ENCODE results near the gene GNMT. TPM values are rescaled to one million over a fixed set of nuclear protein-coding genes. Genes with fewer than 3 reads are reported as not detected.

The GNMT gene
- polyA plus RNA-seq, 1 experiment: 0.39 TPM

DNA sequence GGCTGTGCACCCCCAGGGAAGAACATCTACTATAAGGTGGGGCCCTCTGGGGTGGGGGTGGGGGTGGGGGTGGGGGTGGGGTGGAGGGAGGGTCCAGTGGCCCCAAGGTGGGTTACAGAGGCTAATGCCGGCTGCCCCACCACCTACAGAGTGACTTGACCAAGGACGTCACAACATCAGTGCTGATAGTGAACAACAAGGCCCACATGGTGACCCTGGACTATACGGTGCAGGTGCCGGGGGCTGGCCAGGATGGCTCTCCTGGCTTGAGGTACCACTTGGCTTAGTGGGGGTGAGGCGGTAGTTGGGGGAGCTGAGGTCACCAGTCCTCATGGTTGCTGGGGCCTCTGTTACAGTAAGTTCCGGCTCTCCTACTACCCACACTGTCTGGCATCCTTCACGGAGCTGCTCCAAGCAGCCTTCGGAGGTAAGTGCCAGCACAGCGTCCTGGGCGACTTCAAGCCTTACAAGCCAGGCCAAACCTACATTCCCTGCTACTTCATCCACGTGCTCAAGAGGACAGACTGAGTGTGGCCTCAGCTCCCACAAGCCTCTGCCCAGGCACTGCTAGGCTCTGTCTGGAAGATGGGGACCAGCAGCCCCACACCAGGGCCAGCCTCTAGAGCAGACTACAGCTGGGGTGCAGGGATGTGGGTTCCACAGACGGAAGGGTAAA is 2.8 kb downstream of the GNMT start:
- no peak for DNase-seq (ENCODE audit: low read depth)
- ChIA-PET CTCF (interaction anchor here (0.8 to 3.2 kb wide), 6 partner anchors 11 to 53 kb away, joined by 3 to 12 read pairs (median 3); no protein-coding TSS in a partner anchor), POLR2A (no interaction called here)
- Histone ChIP-seq H3K36me3 (ENCODE audit: control insufficient read depth, insufficient read depth, low read length) (peaks cover 23% of the 10 kb centered on the region), H3K27me3 (ENCODE audit: control insufficient read depth, insufficient read depth, low read length) (no peaks in the 10 kb centered on the region), H3K4me3 (ENCODE audit: low read depth, low read length) (no peak overlapping the region)
- TF ChIP-seq, protein P1, sequence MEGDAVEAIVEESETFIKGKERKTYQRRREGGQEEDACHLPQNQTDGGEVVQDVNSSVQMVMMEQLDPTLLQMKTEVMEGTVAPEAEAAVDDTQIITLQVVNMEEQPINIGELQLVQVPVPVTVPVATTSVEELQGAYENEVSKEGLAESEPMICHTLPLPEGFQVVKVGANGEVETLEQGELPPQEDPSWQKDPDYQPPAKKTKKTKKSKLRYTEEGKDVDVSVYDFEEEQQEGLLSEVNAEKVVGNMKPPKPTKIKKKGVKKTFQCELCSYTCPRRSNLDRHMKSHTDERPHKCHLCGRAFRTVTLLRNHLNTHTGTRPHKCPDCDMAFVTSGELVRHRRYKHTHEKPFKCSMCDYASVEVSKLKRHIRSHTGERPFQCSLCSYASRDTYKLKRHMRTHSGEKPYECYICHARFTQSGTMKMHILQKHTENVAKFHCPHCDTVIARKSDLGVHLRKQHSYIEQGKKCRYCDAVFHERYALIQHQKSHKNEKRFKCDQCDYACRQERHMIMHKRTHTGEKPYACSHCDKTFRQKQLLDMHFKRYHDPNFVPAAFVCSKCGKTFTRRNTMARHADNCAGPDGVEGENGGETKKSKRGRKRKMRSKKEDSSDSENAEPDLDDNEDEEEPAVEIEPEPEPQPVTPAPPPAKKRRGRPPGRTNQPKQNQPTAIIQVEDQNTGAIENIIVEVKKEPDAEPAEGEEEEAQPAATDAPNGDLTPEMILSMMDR (IDR thresholded peaks at IDR 0.05; ENCODE audit: insufficient read depth, low read depth, low read length): no peak

DNA sequence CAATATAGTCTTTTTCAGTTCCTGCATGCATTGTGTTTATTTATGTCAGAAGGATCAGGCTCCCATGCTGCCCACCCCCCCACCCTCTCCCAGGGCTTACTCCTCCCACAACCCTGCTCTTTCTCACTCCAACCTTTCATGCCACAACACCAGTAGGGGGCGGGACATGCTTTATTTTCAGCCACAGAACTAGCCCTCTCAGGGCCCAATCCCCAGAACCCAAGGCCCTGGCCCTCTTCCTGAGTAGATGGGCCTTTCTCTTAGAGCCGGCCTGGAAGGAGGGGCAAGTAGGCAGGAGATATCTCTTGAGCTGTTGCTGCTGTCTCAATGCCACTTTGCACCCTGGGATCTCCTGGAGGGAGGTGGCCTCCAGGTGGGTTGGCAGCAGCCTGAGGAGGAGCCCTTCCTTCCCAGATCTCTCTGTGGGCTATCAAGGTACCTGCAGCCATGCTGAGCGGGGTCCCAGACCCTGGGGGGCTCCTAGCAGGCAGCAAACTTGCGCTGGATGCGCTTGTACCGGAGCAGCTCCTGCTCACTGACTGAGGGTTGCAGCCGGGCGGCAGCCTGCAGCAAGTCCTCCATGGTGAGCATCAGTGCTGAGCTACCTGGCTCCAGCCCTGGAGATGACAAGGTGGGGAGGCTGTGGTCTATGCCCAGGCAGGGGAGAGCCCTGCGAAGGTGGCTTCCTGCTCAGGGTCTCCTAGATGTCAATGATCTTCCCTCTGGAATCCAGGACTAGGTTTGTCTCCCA is 3.5 kb downstream of the GNMT start:
- TF ChIP-seq, protein P1 (IDR thresholded peaks at IDR 0.05; ENCODE audit: insufficient read depth, low read depth, low read length): peak; percentile 45
- DNase-seq (ENCODE audit: low read depth): no peak
- CTCF ChIA-PET: interaction anchor here (0.8 to 3.2 kb wide), 7 partner anchors 10 to 180 kb away, joined by 3 to 12 read pairs (median 3); no protein-coding TSS in a partner anchor
- POLR2A ChIA-PET: no interaction called here
- no peak overlapping the region for H3K4me3 ChIP-seq (ENCODE audit: low read depth, low read length)
- H3K36me3 ChIP-seq (ENCODE audit: control insufficient read depth, insufficient read depth, low read length): peaks cover 23% of the 10 kb centered on the region
- no peaks in the 10 kb centered on the region for H3K27me3 ChIP-seq (ENCODE audit: control insufficient read depth, insufficient read depth, low read length)

DNA sequence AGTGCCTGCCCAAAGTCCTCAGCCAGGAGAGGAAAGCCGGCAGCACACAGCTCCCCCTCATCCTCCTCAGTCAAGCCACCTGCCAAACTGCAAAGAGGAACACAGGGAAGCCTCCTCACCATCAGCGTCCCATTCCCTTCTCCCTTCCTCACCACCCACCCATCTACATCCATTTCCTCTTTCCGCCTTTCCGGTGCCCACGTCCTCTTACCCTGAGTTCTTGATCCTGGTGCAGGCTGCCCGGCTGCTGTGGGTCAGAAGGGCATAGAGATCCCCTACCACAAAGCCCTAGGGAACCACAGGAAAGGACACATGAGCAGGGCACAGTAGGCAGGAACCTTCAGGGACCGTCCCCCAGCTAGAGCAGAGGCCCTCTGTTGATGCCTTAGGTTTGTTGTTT is 6.0 kb downstream of the GNMT start:
- DNase-seq (ENCODE audit: low read depth): no peak
- ChIA-PET CTCF (interaction anchor here (3.2 kb wide), 1 partner anchor 8 kb away, joined by 12 read pairs; no protein-coding TSS in a partner anchor), POLR2A (no interaction called here)
- peaks cover 23% of the 10 kb centered on the region for H3K36me3 ChIP-seq (ENCODE audit: control insufficient read depth, insufficient read depth, low read length)
- no peak overlapping the region for H3K4me3 ChIP-seq (ENCODE audit: low read depth, low read length)
- H3K27me3 ChIP-seq (ENCODE audit: control insufficient read depth, insufficient read depth, low read length): no peaks in the 10 kb centered on the region
- TF ChIP-seq, protein P1 (IDR thresholded peaks at IDR 0.05; ENCODE audit: insufficient read depth, low read depth, low read length): no peak

DNA sequence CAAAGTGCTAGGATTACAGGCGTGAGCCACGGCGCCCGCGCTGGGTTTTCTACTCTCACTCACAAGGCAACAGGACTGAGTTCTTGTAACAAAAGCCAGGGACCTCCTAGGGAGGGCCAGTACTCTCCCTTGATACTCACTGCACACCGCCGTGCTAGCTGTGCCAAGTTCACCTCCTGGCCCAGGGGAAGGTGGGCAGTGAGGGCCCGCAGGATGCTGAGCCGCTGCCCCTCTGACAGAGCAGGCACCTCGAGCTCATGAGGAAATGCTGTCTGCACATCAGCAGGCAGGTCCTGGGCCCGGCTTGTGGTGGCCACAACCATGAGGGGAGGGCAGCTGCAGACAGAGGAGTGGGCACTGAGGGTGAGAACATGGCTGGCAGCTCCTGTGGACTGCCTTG is 6.7 kb downstream of the GNMT start:
- CTCF ChIA-PET: interaction anchor here (0.8 kb wide), 1 partner anchor 50 kb away, joined by 3 read pairs; no protein-coding TSS in a partner anchor
- DNase-seq (ENCODE audit: low read depth): no peak
- no peak overlapping the region for H3K4me3 ChIP-seq (ENCODE audit: low read depth, low read length)
- H3K36me3 ChIP-seq (ENCODE audit: control insufficient read depth, insufficient read depth, low read length): peaks cover 23% of the 10 kb centered on the region
- H3K27me3 ChIP-seq (ENCODE audit: control insufficient read depth, insufficient read depth, low read length): no peaks in the 10 kb centered on the region
- POLR2A ChIA-PET: no interaction called here
- TF ChIP-seq, protein P1 (IDR thresholded peaks at IDR 0.05; ENCODE audit: insufficient read depth, low read depth, low read length): no peak

DNA sequence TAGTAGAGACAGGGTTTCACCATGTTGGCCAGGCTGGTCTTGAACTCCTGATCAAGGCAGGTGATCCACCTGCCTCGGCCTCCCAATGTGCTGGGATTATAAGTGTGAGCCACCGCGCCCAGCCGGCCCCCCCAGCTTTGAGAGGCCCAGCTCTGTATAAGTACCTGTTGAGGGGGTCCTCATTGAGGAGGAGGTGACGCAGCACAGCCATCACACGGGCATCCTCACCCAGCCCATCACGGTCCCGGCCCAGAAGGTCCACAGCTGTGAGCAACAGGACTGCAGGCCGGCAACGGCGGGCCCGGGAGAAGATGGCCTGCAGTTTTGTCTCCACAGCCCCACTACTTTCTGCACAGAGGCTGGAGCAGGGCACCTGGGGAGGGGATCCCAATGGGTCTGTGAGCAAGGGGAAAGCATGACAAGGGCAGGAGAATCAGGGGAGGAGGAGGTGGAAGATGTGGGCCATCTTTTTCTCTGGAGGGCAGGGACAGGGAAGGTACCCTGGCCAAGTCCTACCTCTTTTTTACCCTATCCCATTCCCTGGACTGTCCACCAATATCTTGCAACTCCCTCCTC is 7.7 kb downstream of the GNMT start:
- Histone ChIP-seq H3K27me3 (ENCODE audit: control insufficient read depth, insufficient read depth, low read length) (no peaks in the 10 kb centered on the region), H3K4me3 (ENCODE audit: low read depth, low read length) (no peak overlapping the region), H3K36me3 (ENCODE audit: control insufficient read depth, insufficient read depth, low read length) (peaks cover 20% of the 10 kb centered on the region)
- ChIA-PET CTCF (interaction anchor here (0.8 to 1.3 kb wide), 2 partner anchors 51 to 203 kb away, joined by 3 read pairs; partner anchors contain the start of gene SRF), POLR2A (interaction anchor here (0.5 kb wide), 1 partner anchor 50 kb away, joined by 9 read pairs; no protein-coding TSS in a partner anchor)
- DNase-seq (ENCODE audit: low read depth): no peak
- TF ChIP-seq, protein P1 (IDR thresholded peaks at IDR 0.05; ENCODE audit: insufficient read depth, low read depth, low read length): no peak

All from BJ (cell line).